Tibial nerve (tissue), 4 donors: ENCODE data around the gene SRSF10. TPM values are rescaled to one million over a fixed set of nuclear protein-coding genes. Genes with fewer than 3 reads are reported as not detected.
"Not testable (repeated sequence)": the region's sequence is repeated elsewhere in the genome, so short reads cannot be mapped to it uniquely, and the experiment has no call there.

Experiments
- DNase-seq, 2 donors: peaks; one replicate each; pipeline ENCODE4 v3.0.0-alpha.2; 2019; ENCODE audit warnings: low spot score in 2 of 2
- H3K27ac ChIP-seq, 4 donors: fragments of 200-600 bp; sonication (generic) in 3 of 4; one replicate each; pipeline ENCODE4 v1.5.1; 2017 to 2019; ENCODE audit warnings: mild to moderate bottlenecking in 1 of 4
- H3K27me3 ChIP-seq, 2 donors: fragments of 200-600 bp; sonication (generic) in 1 of 2; one replicate each; pipeline versions ENCODE4 v1.5.1 to v1.6.0; 2017 to 2019
- H3K36me3 ChIP-seq, 3 donors: fragments of 200-600 bp; sonication (generic); one replicate each; pipeline ENCODE4 v1.5.1; 2018 to 2019
- H3K4me1 ChIP-seq, 4 donors: fragments of 200-600 bp; sonication (generic) in 3 of 4; one replicate each; pipeline ENCODE4 v1.5.1; 2017 to 2019
- H3K4me3 ChIP-seq, 4 donors: fragments of 200-600 bp; sonication (generic) in 3 of 4; one replicate each; pipeline ENCODE4 v1.5.1; 2017 to 2019; ENCODE audit warnings: mild to moderate bottlenecking in 1 of 4, moderate library complexity in 1 of 4
- H3K9me3 ChIP-seq, 4 donors: fragments of 200-600 bp; sonication (generic) in 3 of 4; one replicate each; pipeline ENCODE4 v1.5.1; 2017 to 2019
- CTCF ChIP-seq, 5 experiments: fragments of 200-600 bp in 3 of 5; fragments of 450-650 bp in 2 of 5; sonication (generic) in 3 of 5; IDR thresholded peaks; one replicate each; pipeline ENCODE4 v1.5.1; 2016 to 2019; ENCODE audit warnings: antibody characterized with exemption in 5 of 5, mild to moderate bottlenecking in 3 of 5, moderate library complexity in 2 of 5
- EP300 ChIP-seq, 2 donors: sonication (generic); formaldehyde crosslinking; IDR thresholded peaks; one replicate each; pipeline ENCODE4 v1.6.1; 2017; ENCODE audit warnings: antibody characterized with exemption in 2 of 2, mild to moderate bottlenecking in 1 of 2
- POLR2A ChIP-seq, 2 donors: fragments of 450-650 bp; IDR thresholded peaks; one replicate each; pipeline ENCODE4 v1.6.1; 2017; ENCODE audit warnings: antibody characterized with exemption in 2 of 2, mild to moderate bottlenecking in 2 of 2, moderate library complexity in 2 of 2
- WGBS, 2 donors: methylation state at CpG; one replicate each; pipeline ENCODE4 v1.1.5; 2018; 5-methylcytosine and 5-hydroxymethylcytosine counted together
- total RNA-seq, 4 donors: library from RNA; depleted of rRNA; stranded (reverse); fragments of >200 nt; gene quantifications; one replicate each; pipeline ENCODE4 v1.1.0, GENCODE V29; 2016

The SRSF10 gene
- total RNA-seq, 4 donors from 2014 or later: 58.6 to 113 (median 89.9) TPM

- no peaks in the 10 kb centered on the region for H3K27me3 ChIP-seq
- no peak overlapping the region for H3K27ac ChIP-seq
- H3K9me3 ChIP-seq: no peaks in the 10 kb centered on the region
- WGBS, 2 donors: 66 to 75% methylated on average over 1 of the region's 1 CpG
- DNase-seq: no peak
- TF ChIP-seq EP300 (IDR thresholded peaks at IDR 0.05) (no peak), CTCF (IDR thresholded peaks at IDR 0.05) (no peak), POLR2A (IDR thresholded peaks at IDR 0.05) (no peak)
- H3K36me3 ChIP-seq: peaks cover 0 to 37% (median 12%) of the 10 kb centered on the region in 3 donors
- H3K4me1 ChIP-seq: peaks cover 0 to 44% (median 6%) of the 10 kb centered on the region in 4 donors
- no peak overlapping the region for H3K4me3 ChIP-seq
These were observed 16.4 kb downstream of the SRSF10 start for GRCh38 chr1:23963617-23964234.

GRCh38 chr1:23960291-23961020, 19.7 kb downstream of the SRSF10 start:
- DNase-seq: no peak
- Histone ChIP-seq H3K27ac (peak overlapping the region; percentile 96 to 99 (median 98)), H3K4me1 (peaks cover 0 to 48% (median 6%) of the 10 kb centered on the region in 4 donors), H3K4me3 (peak overlapping the region; percentile 53 to 93 (median 82)), H3K9me3 (no peaks in the 10 kb centered on the region), H3K36me3 (peaks cover 0 to 27% (median 0%) of the 10 kb centered on the region in 3 donors), H3K27me3 (no peaks in the 10 kb centered on the region)
- TF ChIP-seq EP300 (IDR thresholded peaks at IDR 0.05): no peak
- TF ChIP-seq POLR2A (IDR thresholded peaks at IDR 0.05): no peak
- TF ChIP-seq CTCF (IDR thresholded peaks at IDR 0.05): no peak
- WGBS, 2 donors: 0 to 1% methylated on average over 15 of the region's 15 CpGs

GRCh38 chr1:23959461-23960290, 20.5 kb downstream of the SRSF10 start, which contains the start of gene PNRC2:
Gene PNRC2 (plus strand): TSS chr1:23959828. CDS start chr1:23961458, 1,630 bp downstream.
- Histone ChIP-seq H3K27ac (peak within 1 kb of the TSS; percentile 96 to 99 (median 98)), H3K4me3 (peak within 1 kb of the TSS; percentile 53 to 93 (median 82)), H3K27me3 (no peaks in the 10 kb centered on the region), H3K4me1 (peaks cover 0 to 41% (median 3%) of the 10 kb centered on the region in 4 donors), H3K36me3 (peaks cover 0 to 21% (median 0%) of the 10 kb centered on the region in 3 donors), H3K9me3 (no peaks in the 10 kb centered on the region)
- WGBS, 2 donors: 1% methylated on average over 38 to 62 of the region's 84 CpGs
- TF ChIP-seq CTCF (IDR thresholded peaks at IDR 0.05) (peak in 2 of 5 experiments; percentile 31 to 46), POLR2A (IDR thresholded peaks at IDR 0.05) (peak; percentile 96 to 97), EP300 (IDR thresholded peaks at IDR 0.05) (peak in 1 of 2 donors; percentile 100)
- DNase-seq: peak; percentile 93 to 95

- DNase-seq: peak; percentile 51 to 70
- H3K36me3 ChIP-seq: peaks cover 0 to 14% (median 0%) of the 10 kb centered on the region in 3 donors
- H3K9me3 ChIP-seq: no peaks in the 10 kb centered on the region
- TF ChIP-seq EP300 (IDR thresholded peaks at IDR 0.05) (peak in 1 of 2 donors; percentile 54), CTCF (IDR thresholded peaks at IDR 0.05) (peak; percentile 15 to 46 (median 37)), POLR2A (IDR thresholded peaks at IDR 0.05) (peak in 1 of 2 donors; percentile 31)
- 0 to 2% methylated on average over 27 to 30 of the region's 30 CpGs for WGBS, 2 donors
- peak overlapping the region; percentile 53 to 93 (median 82) for H3K4me3 ChIP-seq
- peak overlapping the region; percentile 96 to 99 (median 98) for H3K27ac ChIP-seq
- no peaks in the 10 kb centered on the region for H3K27me3 ChIP-seq
- peaks cover 0 to 33% (median 0%) of the 10 kb centered on the region in 4 donors for H3K4me1 ChIP-seq
These were observed 21.2 kb downstream of the SRSF10 start for GRCh38 chr1:23958810-23959460.

GRCh38 chr1:23958040-23958809, 21.9 kb downstream of the SRSF10 start:
- not testable (repeated sequence) for H3K36me3 ChIP-seq, H3K9me3 ChIP-seq, DNase-seq, H3K27me3 ChIP-seq
- H3K4me1 ChIP-seq: peaks cover 0 to 26% (median 0%) of the 10 kb centered on the region in 4 donors
- WGBS, 2 donors: 59 to 62% methylated on average over 19 of the region's 19 CpGs
- H3K4me3 ChIP-seq: peak overlapping the region; percentile 53 to 93 (median 82)
- peak overlapping the region; percentile 96 to 99 (median 98) for H3K27ac ChIP-seq
